HEK293 (cell line): Measurements from ENCODE around the gene FBXO2.

Source experiments
- GFI1B ChIP-seq: fragments of 450-650 bp; formaldehyde crosslinking; IDR thresholded peaks from 2 replicates; pipeline ENCODE4 v1.5.1; 2016; ENCODE audit warnings: missing biosample characterization, missing genetic modification characterization
- YY2 ChIP-seq: fragments of 450-650 bp; formaldehyde crosslinking; IDR thresholded peaks from 2 replicates; pipeline ENCODE4 v1.5.1; 2016; ENCODE audit warnings: missing biosample characterization, missing genetic modification characterization
- ZNF184 ChIP-seq: fragments of 450-650 bp; IDR thresholded peaks from 2 replicates; pipeline ENCODE4 v1.5.1; 2018; ENCODE audit warnings: missing biosample characterization, mild to moderate bottlenecking, missing genetic modification characterization
- ZNF302 ChIP-seq: fragments of 450-650 bp; formaldehyde crosslinking; IDR thresholded peaks from 2 replicates; pipeline ENCODE4 v1.5.1; 2016; ENCODE audit warnings: missing biosample characterization, missing genetic modification characterization, low read depth
- TF ChIP-seq, protein P1 (sequence below): fragments of 450-650 bp; formaldehyde crosslinking; IDR thresholded peaks from 2 replicates; pipeline ENCODE4 v1.5.1; 2016; ENCODE audit warnings: missing biosample characterization, missing genetic modification characterization

DNA sequence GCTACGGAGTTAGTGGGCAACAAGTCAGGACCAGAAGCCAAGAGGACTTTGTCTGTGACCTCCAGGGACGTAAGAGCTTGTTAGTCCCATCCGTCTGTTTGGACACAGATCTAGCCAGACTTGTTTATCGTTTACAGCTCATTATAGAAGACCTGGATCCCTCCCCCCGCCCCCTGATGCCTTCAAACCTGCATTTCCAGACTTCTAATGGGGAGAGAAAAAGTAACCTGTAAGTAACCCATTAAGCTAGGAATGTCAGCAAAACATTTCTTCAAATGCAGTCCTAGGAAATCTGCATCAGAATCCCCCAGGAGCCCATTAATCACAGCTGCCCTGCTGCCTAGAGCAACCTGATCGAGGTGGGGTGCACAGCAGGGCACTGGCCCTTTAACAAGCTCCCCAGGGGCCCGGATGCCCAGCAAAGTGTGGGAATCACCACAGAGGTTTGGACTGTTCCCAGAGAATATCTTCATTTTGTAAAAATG is 28.1 kb upstream of the FBXO2 start:
- no peak for TF ChIP-seq YY2 (tag by site-specific recombination)
- TF ChIP-seq, protein P1, sequence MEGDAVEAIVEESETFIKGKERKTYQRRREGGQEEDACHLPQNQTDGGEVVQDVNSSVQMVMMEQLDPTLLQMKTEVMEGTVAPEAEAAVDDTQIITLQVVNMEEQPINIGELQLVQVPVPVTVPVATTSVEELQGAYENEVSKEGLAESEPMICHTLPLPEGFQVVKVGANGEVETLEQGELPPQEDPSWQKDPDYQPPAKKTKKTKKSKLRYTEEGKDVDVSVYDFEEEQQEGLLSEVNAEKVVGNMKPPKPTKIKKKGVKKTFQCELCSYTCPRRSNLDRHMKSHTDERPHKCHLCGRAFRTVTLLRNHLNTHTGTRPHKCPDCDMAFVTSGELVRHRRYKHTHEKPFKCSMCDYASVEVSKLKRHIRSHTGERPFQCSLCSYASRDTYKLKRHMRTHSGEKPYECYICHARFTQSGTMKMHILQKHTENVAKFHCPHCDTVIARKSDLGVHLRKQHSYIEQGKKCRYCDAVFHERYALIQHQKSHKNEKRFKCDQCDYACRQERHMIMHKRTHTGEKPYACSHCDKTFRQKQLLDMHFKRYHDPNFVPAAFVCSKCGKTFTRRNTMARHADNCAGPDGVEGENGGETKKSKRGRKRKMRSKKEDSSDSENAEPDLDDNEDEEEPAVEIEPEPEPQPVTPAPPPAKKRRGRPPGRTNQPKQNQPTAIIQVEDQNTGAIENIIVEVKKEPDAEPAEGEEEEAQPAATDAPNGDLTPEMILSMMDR: no peak
- TF ChIP-seq GFI1B: no peak
- TF ChIP-seq ZNF302 (tag by site-specific recombination): no peak
- no peak for TF ChIP-seq ZNF184 (tag by site-specific recombination)
